Gastrocnemius medialis (tissue), 4 donors: ENCODE results near the gene ELFN2.

ENCODE experiments used
- CTCF ChIP-seq, 5 experiments: fragments of 450-650 bp in 3 of 5; fragments of 200-600 bp in 2 of 5; sonication (generic) in 2 of 5; IDR thresholded peaks in 4 of 5; conservative IDR thresholded peaks in 1 of 5; 1 replicate in 4 of 5; 2 replicates in 1 of 5; pipeline ENCODE4 v1.5.1; 2016 to 2019; ENCODE audit warnings: antibody characterized with exemption in 5 of 5, mild to moderate bottlenecking in 3 of 5, moderate library complexity in 3 of 5
- POLR2A ChIP-seq, 2 donors: fragments of 450-650 bp; IDR thresholded peaks; one replicate each; pipeline ENCODE4 v1.6.1; 2017; ENCODE audit warnings: antibody characterized with exemption in 2 of 2, mild to moderate bottlenecking in 2 of 2, moderate library complexity in 2 of 2

GRCh38 chr22:37413546-37413945 is 13.7 kb downstream of the ELFN2 start:
- TF ChIP-seq POLR2A (IDR thresholded peaks at IDR 0.05) (no peak), CTCF (IDR thresholded peaks at IDR 0.05 in 4 of 5, conservative IDR thresholded peaks at IDR 0.05 in 1 of 5) (no peak)
